ENCODE results near the gene SETD5.

GRCh38 chr3:9397332-9397905, at the start of gene SETD5:
- TF ChIP-seq CTCF (IDR thresholded peaks at IDR 0.05) (no peak), EZH2 (IDR thresholded peaks at IDR 0.05) (no peak), EZH2phosphoT487 (IDR thresholded peaks at IDR 0.05) (no peak)

Measured in neural progenitor cell (in vitro differentiated cells).